ENCODE results near the gene NAGLU. TPM values are rescaled to one million over a fixed set of nuclear protein-coding genes. Genes with fewer than 3 reads are reported as not detected.

Gene NAGLU
- polyA plus RNA-seq, 2 of the 4 experiments (the other 2 are of a cell fraction): 17.8 to 34.5 TPM

- TF ChIP-seq PHF8 (IDR thresholded peaks at IDR 0.05; ENCODE audit: borderline replicate concordance, low read depth) (0 out of 2 replicates have a peak, but pooled peaks have one; percentile 40), POLR2A (IDR thresholded peaks at IDR 0.05; ENCODE audit: low read length) (peak; percentile 57), EP300 (IDR thresholded peaks at IDR 0.05) (no peak), POLR2AphosphoS2 (conservative IDR thresholded peaks at IDR 0.05; ENCODE audit: low read length) (no peak), RAD21 (conservative IDR thresholded peaks at IDR 0.05 in 1 of 2, IDR thresholded peaks at IDR 0.05 in 1 of 2) (peak; percentile 33 to 52), GATA3 (IDR thresholded peaks at IDR 0.05; ENCODE audit: borderline replicate concordance) (no peak), MAX (IDR thresholded peaks at IDR 0.05) (peak; percentile 79), RFX5 (IDR thresholded peaks at IDR 0.05) (no peak), ZSCAN20 (CRISPR knock-in tag; IDR thresholded peaks at IDR 0.05) (no peak), KDM1A (IDR thresholded peaks at IDR 0.05; ENCODE audit: low read depth) (no peak), JUN (IDR thresholded peaks at IDR 0.05) (peak in 1 of 2 experiments; percentile 82; a peak in 3 of 5 replicates), TFCP2L1 (CRISPR knock-in tag; IDR thresholded peaks at IDR 0.05) (no peak)
- TF ChIP-seq, protein P1, sequence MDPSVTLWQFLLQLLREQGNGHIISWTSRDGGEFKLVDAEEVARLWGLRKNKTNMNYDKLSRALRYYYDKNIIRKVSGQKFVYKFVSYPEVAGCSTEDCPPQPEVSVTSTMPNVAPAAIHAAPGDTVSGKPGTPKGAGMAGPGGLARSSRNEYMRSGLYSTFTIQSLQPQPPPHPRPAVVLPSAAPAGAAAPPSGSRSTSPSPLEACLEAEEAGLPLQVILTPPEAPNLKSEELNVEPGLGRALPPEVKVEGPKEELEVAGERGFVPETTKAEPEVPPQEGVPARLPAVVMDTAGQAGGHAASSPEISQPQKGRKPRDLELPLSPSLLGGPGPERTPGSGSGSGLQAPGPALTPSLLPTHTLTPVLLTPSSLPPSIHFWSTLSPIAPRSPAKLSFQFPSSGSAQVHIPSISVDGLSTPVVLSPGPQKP (IDR thresholded peaks at IDR 0.05; ENCODE audit: low read depth, low read length): no peak
Observed at GRCh38 chr17:42531455-42532354, 4.3 kb upstream of the NAGLU start (continued).

DNA sequence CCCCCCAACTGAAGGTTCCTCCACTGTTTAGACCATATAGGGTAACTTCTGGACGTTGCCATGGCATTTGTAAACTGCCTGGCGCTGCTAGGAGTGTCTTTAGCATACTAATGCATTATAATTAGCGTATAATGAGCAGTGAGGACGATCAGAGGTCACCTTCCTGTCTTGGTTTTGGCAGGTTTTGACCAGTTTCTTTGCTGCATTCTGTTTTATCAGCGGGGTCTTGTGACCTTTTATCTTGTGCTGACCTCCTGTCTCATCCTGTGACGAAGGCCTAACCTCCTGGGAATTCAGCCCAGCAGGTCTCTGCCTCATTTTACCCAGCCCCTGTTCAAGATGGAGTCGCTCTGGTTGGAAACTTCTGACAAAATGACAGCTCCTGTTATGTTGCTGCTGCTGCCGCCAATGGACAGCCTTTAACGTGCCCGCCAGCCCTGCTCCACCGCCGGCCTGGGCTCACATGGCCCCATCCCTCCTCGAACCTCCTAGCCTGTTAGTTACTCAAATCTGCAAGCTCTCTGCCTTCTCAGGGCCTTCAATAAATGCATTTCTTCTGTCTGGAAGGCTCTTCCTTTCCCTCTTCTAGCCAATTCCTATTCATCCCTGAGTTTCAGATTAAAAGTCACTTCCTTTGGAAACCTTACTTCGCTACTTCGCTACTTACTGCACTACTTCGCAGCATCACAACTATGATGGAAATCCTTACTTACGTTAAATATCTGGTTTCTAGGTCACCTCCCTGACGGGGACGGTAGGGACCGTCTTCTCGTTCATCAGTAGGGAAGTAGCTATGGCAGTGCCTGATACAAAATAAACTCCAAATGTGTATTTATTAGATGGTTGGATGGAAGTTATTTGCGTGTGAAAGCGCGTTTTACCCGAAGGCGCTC is 640 bp upstream of the NAGLU start:
- ATAC-seq (peak; percentile 19 to 32), FAIRE-seq (no peak), DNase-seq (ENCODE audit: low read depth in 1 of 2, low spot score in 1 of 2) (no peak)
- Histone ChIP-seq H3K4me3 (peak overlapping the region; percentile 82), H3K9me3 (no peaks in the 10 kb centered on the region), H3K27ac (peak overlapping the region; percentile 93 to 97), H3K4me2 (peak overlapping the region; percentile 74), H3K4me1 (peaks cover 32% of the 10 kb centered on the region)
- TF ChIP-seq RARB (CRISPR knock-in tag; IDR thresholded peaks at IDR 0.05): no peak
- no peak for TF ChIP-seq JUNB (IDR thresholded peaks at IDR 0.05)
- TF ChIP-seq TP53 (CRISPR knock-in tag; IDR thresholded peaks at IDR 0.05): 0 out of 2 replicates have a peak, but pooled peaks have one; percentile 22
- peak; percentile 65; the same call in 1 of the 2 replicates for TF ChIP-seq HOXB13 (CRISPR knock-in tag; IDR thresholded peaks at IDR 0.05; ENCODE audit: low read depth)
- peak; percentile 19; the same call in 1 of the 2 replicates for TF ChIP-seq HOXB5 (CRISPR knock-in tag; IDR thresholded peaks at IDR 0.05)
- TF ChIP-seq KDM1A (IDR thresholded peaks at IDR 0.05; ENCODE audit: low read depth): no peak
- no peak for TF ChIP-seq SMC3 (IDR thresholded peaks at IDR 0.05)
- TF ChIP-seq E2F6 (IDR thresholded peaks at IDR 0.05; ENCODE audit: borderline replicate concordance, low read depth): no peak
- peak; percentile 67; the same call in 1 of the 2 replicates for TF ChIP-seq ATOH8 (CRISPR knock-in tag; IDR thresholded peaks at IDR 0.05; ENCODE audit: low read depth)
- TF ChIP-seq HOXA7 (CRISPR knock-in tag; IDR thresholded peaks at IDR 0.05): 0 out of 2 replicates have a peak, but pooled peaks have one; percentile 19
- TF ChIP-seq PHF8 (IDR thresholded peaks at IDR 0.05; ENCODE audit: borderline replicate concordance, low read depth): 0 out of 2 replicates have a peak, but pooled peaks have one; percentile 46
- ChIA-PET CTCF (interaction anchor here (0.7 to 6.8 kb wide), 13 partner anchors 8 to 510 kb away, joined by 3 to 42 read pairs (median 4); partner anchors contain the start of gene HSD17B1), POLR2A (interaction anchor here (0.5 to 2.1 kb wide), 14 partner anchors 13 to 463 kb away, joined by 3 to 22 read pairs (median 6); partner anchors contain the start of genes CAVIN1, PLEKHH3, PSMC3IP and RPL27)
- WGBS (ENCODE audit: missing lambda C conversion rate): 54% methylated on average over 26 of the region's 26 CpGs

All from A549 (cell line).